WTC11 (cell line): ENCODE measurements around the gene SLC22A13. TPM values are rescaled to one million over a fixed set of nuclear protein-coding genes. Genes with fewer than 3 reads are reported as not detected.

Source experiments
- ATAC-seq: fragments of 200-7000 bp; cut with Tn5 transposase; 2 replicates; pipeline ENCODE4 v1.10.0; 2021; ENCODE audit warnings: mild to moderate bottlenecking, moderate library complexity
- CTCF ChIA-PET: fragments of 300-600 bp; sonication (Branson Sonifier 250); formaldehyde crosslinking; loops from one replicate; lab custom pipeline; 2021; ENCODE audit warnings: antibody characterized with exemption; lab: Charles Lee
- POLR2A ChIA-PET: fragments of 350-600 bp; sonication (Branson Sonifier 250); formaldehyde crosslinking; loops from one replicate; lab custom pipeline; 2021; ENCODE audit warnings: antibody characterized with exemption; lab: Charles Lee
- DNase-seq: peaks from one replicate; pipeline ENCODE4 v3.0.0; 2021; ENCODE audit warnings: low spot score
- H3K27ac Mint-ChIP-seq: 2 replicates; pipeline ENCODE4 v1.8.0; 2021; ENCODE audit warnings: mixed read lengths
- H3K27me3 Mint-ChIP-seq: 2 replicates; pipeline ENCODE4 v1.8.0; 2021; ENCODE audit warnings: low read depth, mild to moderate bottlenecking, moderate library complexity, mixed read lengths
- H3K36me3 Mint-ChIP-seq: 2 replicates; pipeline ENCODE4 v1.8.0; 2021; ENCODE audit warnings: mixed read lengths
- H3K4me1 Mint-ChIP-seq: 2 replicates; pipeline ENCODE4 v1.8.0; 2022; ENCODE audit warnings: mixed read lengths
- H3K4me3 Mint-ChIP-seq: 2 replicates; pipeline ENCODE4 v1.8.0; 2021; ENCODE audit warnings: mild to moderate bottlenecking, moderate library complexity, mixed read lengths
- H3K9me3 Mint-ChIP-seq: 2 replicates; pipeline ENCODE4 v1.8.0; 2021; ENCODE audit warnings: mixed read lengths
- AFF4 ChIP-seq: sonication (generic); formaldehyde crosslinking; IDR thresholded peaks from 2 replicates; pipeline ENCODE4 v1.8.1; 2023; ENCODE audit warnings: mild to moderate bottlenecking, missing genetic modification reagents, borderline replicate concordance
- CBFB ChIP-seq: sonication (generic); formaldehyde crosslinking; IDR thresholded peaks from 2 replicates; pipeline ENCODE4 v1.8.1; 2022; ENCODE audit warnings: mild to moderate bottlenecking, low read depth, missing genetic modification reagents
- FOXJ3 ChIP-seq: sonication (generic); formaldehyde crosslinking; IDR thresholded peaks from 2 replicates; pipeline ENCODE4 v1.9.0; 2021; ENCODE audit warnings: missing genetic modification reagents, mild to moderate bottlenecking, borderline replicate concordance
- FOXK1 ChIP-seq: sonication (generic); formaldehyde crosslinking; IDR thresholded peaks from 2 replicates; pipeline ENCODE4 v1.8.0; 2022; ENCODE audit warnings: mild to moderate bottlenecking, moderate library complexity, missing genetic modification reagents
- IRF2 ChIP-seq: sonication (generic); formaldehyde crosslinking; IDR thresholded peaks from 2 replicates; pipeline ENCODE4 v1.8.0; 2022; ENCODE audit warnings: low read depth, missing genetic modification reagents, borderline replicate concordance
- JAZF1 ChIP-seq: fragments of 250-450 bp; sonication (Bioruptor Pico); IDR thresholded peaks from 2 replicates; pipeline ENCODE4 v1.9.0; 2021; ENCODE audit warnings: moderate library complexity, mild to moderate bottlenecking, inconsistent platforms
- NR3C1 ChIP-seq: sonication (generic); formaldehyde crosslinking; conservative IDR thresholded peaks from 2 replicates; pipeline ENCODE4 v1.8.1; 2023; ENCODE audit warnings: low read depth, mild to moderate bottlenecking, missing genetic modification reagents
- PREB ChIP-seq: sonication (generic); formaldehyde crosslinking; IDR thresholded peaks from 2 replicates; pipeline ENCODE4 v1.8.1; 2022; ENCODE audit warnings: mild to moderate bottlenecking, missing genetic modification reagents, moderate library complexity, borderline replicate concordance
- SOX15 ChIP-seq: fragments of 250-450 bp; sonication (Bioruptor Pico); IDR thresholded peaks from 2 replicates; pipeline ENCODE4 v1.9.0; 2021; ENCODE audit warnings: mild to moderate bottlenecking
- TEAD4 ChIP-seq: sonication (generic); formaldehyde crosslinking; IDR thresholded peaks from 2 replicates; pipeline ENCODE4 v1.8.0; 2022; ENCODE audit warnings: mild to moderate bottlenecking, missing genetic modification reagents
- ZNF121 ChIP-seq: sonication (generic); formaldehyde crosslinking; IDR thresholded peaks from 2 replicates; pipeline ENCODE4 v1.8.0; 2023; ENCODE audit warnings: missing genetic modification reagents
- ZNF138 ChIP-seq: sonication (generic); formaldehyde crosslinking; conservative IDR thresholded peaks from 2 replicates; pipeline ENCODE4 v1.8.1; 2022; ENCODE audit warnings: mild to moderate bottlenecking, moderate library complexity, missing genetic modification reagents
- ZNF232 ChIP-seq: sonication (generic); formaldehyde crosslinking; IDR thresholded peaks from 2 replicates; pipeline ENCODE4 v1.8.0; 2022; ENCODE audit warnings: mild to moderate bottlenecking, missing genetic modification reagents
- ZNF263 ChIP-seq: sonication (generic); formaldehyde crosslinking; IDR thresholded peaks from 2 replicates; pipeline ENCODE4 v1.8.1; 2022; ENCODE audit warnings: low read depth, mild to moderate bottlenecking, moderate library complexity, missing genetic modification reagents
- ZNF281 ChIP-seq: sonication (generic); formaldehyde crosslinking; IDR thresholded peaks from 2 replicates; pipeline ENCODE4 v1.8.0; 2023; ENCODE audit warnings: mild to moderate bottlenecking, missing genetic modification reagents
- ZNF671 ChIP-seq: fragments of 250-450 bp; sonication (Bioruptor Pico); IDR thresholded peaks from 2 replicates; pipeline ENCODE4 v1.8.0; 2021; ENCODE audit warnings: mild to moderate bottlenecking
- total RNA-seq: library from RNA; stranded (reverse); gene quantifications from 3 replicates; pipeline ENCODE4 v1.2.3, GENCODE V29; 2021

SLC22A13 gene
- total RNA-seq, 1 experiment from 2014 or later, result 0.42 TPM

- peaks cover 14% of the 10 kb centered on the region for H3K4me1 Mint-ChIP-seq
- no peaks in the 10 kb centered on the region; the same call in 1 of the 2 replicates for H3K9me3 Mint-ChIP-seq
- ChIA-PET POLR2A (interaction anchor here (0.6 kb wide), 1 partner anchor 1882 kb away, joined by 5 read pairs; no protein-coding TSS in a partner anchor), CTCF (interaction anchor here (0.6 to 0.7 kb wide), 3 partner anchors 138 to 297 kb away, joined by 3 to 7 read pairs (median 4); no protein-coding TSS in a partner anchor)
- H3K4me3 Mint-ChIP-seq, result no peak overlapping the region
- no peaks in the 10 kb centered on the region for H3K27me3 Mint-ChIP-seq
- ATAC-seq, result no peak
- no peak for DNase-seq
- TF ChIP-seq PREB (CRISPR knock-in tag), result no peak
- no peak for TF ChIP-seq ZNF138 (CRISPR knock-in tag)
- no peak for TF ChIP-seq ZNF232 (CRISPR knock-in tag)
- no peak for TF ChIP-seq SOX15 (CRISPR knock-in tag)
- TF ChIP-seq CBFB (CRISPR knock-in tag), result no peak
- TF ChIP-seq ZNF263 (CRISPR knock-in tag), result no peak
- TF ChIP-seq NR3C1 (CRISPR knock-in tag), result no peak
- TF ChIP-seq FOXK1 (CRISPR knock-in tag), result no peak
- no peak for TF ChIP-seq JAZF1
- no peak for TF ChIP-seq ZNF671 (CRISPR knock-in tag)
- no peak for TF ChIP-seq ZNF281 (CRISPR knock-in tag)
- no peak for TF ChIP-seq TEAD4 (CRISPR knock-in tag)
- no peak for TF ChIP-seq IRF2
- TF ChIP-seq, all 79 proteins: peak for 0
- Mint-ChIP-seq H3K27ac (no peak overlapping the region), H3K36me3 (no peaks in the 10 kb centered on the region)
Observed at GRCh38 chr3:38271553-38271952, 5.9 kb downstream of the SLC22A13 start.

- ATAC-seq (no peak), DNase-seq (no peak)
- H3K4me3 Mint-ChIP-seq, result no peak overlapping the region
- H3K9me3 Mint-ChIP-seq, result no peaks in the 10 kb centered on the region; the same call in 1 of the 2 replicates
- H3K27ac Mint-ChIP-seq, result no peak overlapping the region
- H3K27me3 Mint-ChIP-seq, result no peaks in the 10 kb centered on the region
- no peaks in the 10 kb centered on the region for H3K4me1 Mint-ChIP-seq
- POLR2A ChIA-PET, result no interaction called here
- H3K36me3 Mint-ChIP-seq, result no peaks in the 10 kb centered on the region
- TF ChIP-seq AFF4 (CRISPR knock-in tag), result no peak
- no peak for TF ChIP-seq ZNF121 (CRISPR knock-in tag)
- TF ChIP-seq FOXJ3 (CRISPR knock-in tag), result no peak
- CTCF ChIA-PET, result no interaction called here
Observed at GRCh38 chr3:38274864-38275649, 9.4 kb downstream of the SLC22A13 start.
